Activated CD8-positive, alpha-beta T cell treated with anti-CD3 and anti-CD28 coated beads for 36 hours (primary cell): ENCODE data around the gene GAL3ST2. TPM values are rescaled to one million over a fixed set of nuclear protein-coding genes. Genes with fewer than 3 reads are reported as not detected.
A peak's percentile ranks its signal among the peaks of the same experiment; 100 is the strongest.

ENCODE experiments used
- ATAC-seq: fragments of 200-7000 bp; cut with Tn5 transposase; one replicate; pipeline ENCODE4 v1.10.0; 2021; ENCODE audit warnings: mild to moderate bottlenecking, moderate library complexity
- CTCF ChIA-PET: fragments of 350-600 bp; sonication (Branson Sonifier 250); formaldehyde crosslinking; loops from one replicate; lab custom pipeline; 2021; ENCODE audit warnings: antibody characterized with exemption; lab: Charles Lee
- POLR2A ChIA-PET: fragments of 350-600 bp; sonication (Branson Sonifier 250); formaldehyde crosslinking; loops from one replicate; lab custom pipeline; 2021; ENCODE audit warnings: antibody characterized with exemption; lab: Charles Lee
- DNase-seq: peaks from one replicate; pipeline ENCODE4 v3.0.0-alpha.2; 2020
- H3K27ac Mint-ChIP-seq: one replicate; pipeline ENCODE4 v1.8.0; 2021; ENCODE audit warnings: mild to moderate bottlenecking, mixed read lengths
- H3K27me3 Mint-ChIP-seq: one replicate; pipeline ENCODE4 v1.8.0; 2021; ENCODE audit warnings: mixed read lengths
- H3K36me3 Mint-ChIP-seq: one replicate; pipeline ENCODE4 v1.8.0; 2021; ENCODE audit warnings: low read depth, mixed read lengths
- H3K4me1 Mint-ChIP-seq: one replicate; pipeline ENCODE4 v1.8.0; 2021; ENCODE audit warnings: low read depth, mixed read lengths
- H3K4me3 Mint-ChIP-seq: one replicate; pipeline ENCODE4 v1.8.0; 2021; ENCODE audit warnings: mild to moderate bottlenecking, moderate library complexity, mixed read lengths
- H3K9me3 Mint-ChIP-seq: one replicate; pipeline ENCODE4 v1.8.0; 2021; ENCODE audit warnings: mixed read lengths
- CTCF ChIP-seq: fragments of 200-600 bp; IDR thresholded peaks from one replicate; pipeline ENCODE4 v1.8.0; 2022; ENCODE audit warnings: antibody characterized with exemption, mild to moderate bottlenecking
- intact Hi-C: fragments of 100-400 bp; cut with micrococcal nuclease; formaldehyde crosslinking; loops from one replicate; pipeline ENCODE4 v1.10.0; 2022
- total RNA-seq, 2 experiments: library from RNA; stranded (reverse); gene quantifications; one replicate each; pipeline ENCODE4 v1.2.3, GENCODE V29; 2021

GAL3ST2 gene
- total RNA-seq, 2 experiments from 2014 or later: 0.89 to 0.95 TPM

DNA sequence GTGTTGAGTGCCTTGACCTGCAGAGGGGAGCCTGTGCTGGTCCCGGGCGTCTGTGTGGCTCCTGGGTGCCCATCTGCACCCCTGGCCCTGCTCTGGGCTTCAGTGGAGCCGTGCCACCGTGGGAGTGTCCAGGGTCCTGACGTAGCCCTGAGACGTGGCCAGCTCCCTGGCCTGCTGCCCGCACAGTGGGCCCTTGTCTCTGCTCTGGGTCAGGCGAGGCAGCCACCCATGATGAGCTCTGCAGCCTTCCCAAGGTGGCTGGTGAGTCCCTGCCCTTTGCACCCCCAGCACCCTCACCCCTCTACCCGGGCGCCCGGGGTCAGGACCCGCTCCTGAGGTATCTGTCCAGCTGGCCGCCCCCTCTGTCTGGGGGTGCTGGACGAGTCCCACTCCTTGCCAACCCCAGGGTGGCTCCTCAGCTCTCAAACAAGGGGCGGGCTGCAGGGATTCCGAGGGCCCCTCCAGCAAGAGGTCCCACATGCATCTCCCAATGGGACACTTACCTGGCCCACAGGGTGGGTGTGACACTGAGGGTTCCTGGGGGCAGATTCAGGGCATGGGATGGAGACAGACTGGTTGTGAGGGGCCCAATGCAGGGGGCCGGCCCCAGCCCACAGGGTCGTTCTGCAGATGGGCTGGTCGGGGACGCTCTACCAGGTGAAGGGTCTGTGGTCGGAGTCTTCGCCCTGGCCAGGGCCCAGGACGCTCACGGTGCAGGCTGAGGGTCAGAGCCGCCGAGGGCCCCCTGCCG is 34.8 kb downstream of the GAL3ST2 start:
- H3K27me3 Mint-ChIP-seq: peaks cover 4% of the 10 kb centered on the region
- POLR2A ChIA-PET: no interaction called here
- H3K4me3 Mint-ChIP-seq: no peak overlapping the region
- TF ChIP-seq CTCF: no peak
- intact Hi-C loops: no loop called here
- ATAC-seq: no peak
- CTCF ChIA-PET: interaction anchor here (1.0 to 1.5 kb wide), 2 partner anchors 24 to 28 kb away, joined by 3 read pairs; no protein-coding TSS in a partner anchor
- DNase-seq: no peak
- H3K4me1 Mint-ChIP-seq: peaks cover 2% of the 10 kb centered on the region
- no peak overlapping the region for H3K27ac Mint-ChIP-seq
- H3K9me3 Mint-ChIP-seq: no peaks in the 10 kb centered on the region
- H3K36me3 Mint-ChIP-seq: no peaks in the 10 kb centered on the region

GRCh38 chr2:241811952-241812729 is 35.5 kb downstream of the GAL3ST2 start:
- ChIA-PET POLR2A (no interaction called here), CTCF (no interaction called here)
- Mint-ChIP-seq H3K4me3 (no peak overlapping the region), H3K9me3 (no peaks in the 10 kb centered on the region), H3K36me3 (no peaks in the 10 kb centered on the region), H3K27ac (no peak overlapping the region), H3K4me1 (peaks cover 2% of the 10 kb centered on the region), H3K27me3 (peaks cover 4% of the 10 kb centered on the region)
- DNase-seq: no peak
- intact Hi-C loops: no loop called here
- ATAC-seq: no peak
- TF ChIP-seq CTCF: no peak

GRCh38 chr2:241812730-241813643 is 36.4 kb downstream of the GAL3ST2 start:
- Mint-ChIP-seq H3K27ac (no peak overlapping the region), H3K9me3 (no peaks in the 10 kb centered on the region), H3K4me3 (no peak overlapping the region), H3K4me1 (peaks cover 7% of the 10 kb centered on the region), H3K36me3 (no peaks in the 10 kb centered on the region), H3K27me3 (peaks cover 4% of the 10 kb centered on the region)
- intact Hi-C loops: no loop called here
- TF ChIP-seq CTCF: no peak
- DNase-seq (no peak), ATAC-seq (no peak)
- POLR2A ChIA-PET: no interaction called here
- CTCF ChIA-PET: no interaction called here

DNA sequence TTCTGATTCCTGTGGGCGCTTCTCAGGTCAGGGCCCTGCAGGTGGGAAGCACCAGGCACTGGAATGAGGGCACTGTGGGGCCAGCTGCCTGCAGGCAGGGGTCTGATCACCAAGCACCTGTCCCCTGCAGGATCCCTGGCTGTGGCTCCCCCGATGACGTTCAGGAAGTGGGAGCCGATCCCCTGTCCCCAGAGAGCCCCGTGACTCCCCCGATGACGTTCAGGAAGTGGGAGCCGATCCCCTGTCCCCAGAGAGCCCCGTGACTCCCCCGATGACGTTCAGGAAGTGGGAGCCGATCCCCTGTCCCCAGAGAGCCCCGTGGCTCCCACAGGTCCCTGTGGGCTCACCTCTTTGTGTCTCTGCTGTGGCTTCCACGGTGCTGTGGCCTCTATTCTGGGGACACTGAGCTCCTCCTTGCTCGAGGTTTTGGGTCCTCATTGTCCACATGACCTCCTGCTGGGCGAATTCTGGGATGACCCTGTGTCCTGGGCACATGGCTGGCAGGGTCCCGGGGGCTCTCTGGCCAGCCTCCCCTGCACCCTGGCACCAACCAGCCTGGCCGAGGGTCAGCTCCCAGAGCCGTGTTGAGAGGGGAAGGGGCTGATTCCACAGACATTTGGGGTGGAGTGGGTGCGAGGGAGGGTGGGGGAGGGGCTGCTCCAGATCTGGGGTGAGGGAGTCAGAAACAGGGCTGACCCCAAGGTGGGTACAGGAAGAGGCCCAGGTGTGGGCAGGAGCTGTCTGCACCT is 37.2 kb downstream of the GAL3ST2 start:
- CTCF ChIA-PET: no interaction called here
- POLR2A ChIA-PET: no interaction called here

More for the DNA sequence above, 37.2 kb downstream of the GAL3ST2 start:
- Mint-ChIP-seq H3K36me3 (no peaks in the 10 kb centered on the region), H3K27ac (no peak overlapping the region), H3K4me1 (peaks cover 7% of the 10 kb centered on the region), H3K27me3 (peaks cover 4% of the 10 kb centered on the region), H3K9me3 (no peaks in the 10 kb centered on the region), H3K4me3 (no peak overlapping the region)
- TF ChIP-seq CTCF: no peak
- no peak for DNase-seq
- intact Hi-C loops: no loop called here
- ATAC-seq: peak; percentile 63
